Posterior vena cava (tissue), 2 donors: ENCODE results near the gene FAM171A2. TPM values are rescaled to one million over a fixed set of nuclear protein-coding genes. Genes with fewer than 3 reads are reported as not detected.
"Not testable (repeated sequence)": the region's sequence is repeated elsewhere in the genome, so short reads cannot be mapped to it uniquely, and the experiment has no call there.

ENCODE experiments used
- DNase-seq: peaks from one replicate; pipeline ENCODE4 v3.0.0-alpha.2; 2020; ENCODE audit warnings: low spot score
- intact Hi-C, 2 donors: fragments of 100-400 bp; cut with DNase I; formaldehyde crosslinking; loops; one replicate each; pipeline versions ENCODE4 v1.14.1 to v1.14.2; 2022 to 2023
- long read RNA-seq, 2 donors: library from polyadenylated mRNA; unstranded; transcript quantifications; one replicate each; pipeline ENCODE4 v2.0.0, GENCODE V29; 2020 to 2021
- total RNA-seq, 2 donors: library from RNA; stranded (reverse); fragmentation: NEBNext Ultra II Directional; extraction: Animal tissue kit (Norgen Biotek cat#: 25700); gene quantifications; one replicate each; pipeline ENCODE4 v1.2.1, GENCODE V29; 2021
- donor health status: DM: yes; HTN: yes; CAD: no.
- donor health status: DM: yes; HTN: yes; CAD: no.

Gene FAM171A2
- total RNA-seq: under 1 TPM; 0.43 to 0.69 TPM
- long read RNA-seq, donor 1: 0 reads
- long read RNA-seq, donor 2: 0 reads

- intact Hi-C loops: no loop called here
- no peak for DNase-seq
Observed at GRCh38 chr17:44363613-44364159, at the start of gene FAM171A2. TSS of gene FAM171A2 (minus strand) at chr17:44363853. CDS start at chr17:44363714, 139 bp downstream.

- intact Hi-C loops: loop anchor here in 1 of 2 donors (10.0 kb wide), 1 partner anchor 95 kb away; the partner anchor contains the start of gene GPATCH8
Observed at GRCh38 chr17:44409309-44410028, 45.8 kb upstream of the FAM171A2 start.

GRCh38 chr17:44408786-44409185, 45.1 kb upstream of the FAM171A2 start:
- DNase-seq: no peak
- intact Hi-C loops: loop anchor here in 1 of 2 donors (10.0 kb wide), 1 partner anchor 96 kb away; the partner anchor contains the start of gene GPATCH8

More at GRCh38 chr17:44409309-44410028, 45.8 kb upstream of the FAM171A2 start:
- DNase-seq: no peak

DNA sequence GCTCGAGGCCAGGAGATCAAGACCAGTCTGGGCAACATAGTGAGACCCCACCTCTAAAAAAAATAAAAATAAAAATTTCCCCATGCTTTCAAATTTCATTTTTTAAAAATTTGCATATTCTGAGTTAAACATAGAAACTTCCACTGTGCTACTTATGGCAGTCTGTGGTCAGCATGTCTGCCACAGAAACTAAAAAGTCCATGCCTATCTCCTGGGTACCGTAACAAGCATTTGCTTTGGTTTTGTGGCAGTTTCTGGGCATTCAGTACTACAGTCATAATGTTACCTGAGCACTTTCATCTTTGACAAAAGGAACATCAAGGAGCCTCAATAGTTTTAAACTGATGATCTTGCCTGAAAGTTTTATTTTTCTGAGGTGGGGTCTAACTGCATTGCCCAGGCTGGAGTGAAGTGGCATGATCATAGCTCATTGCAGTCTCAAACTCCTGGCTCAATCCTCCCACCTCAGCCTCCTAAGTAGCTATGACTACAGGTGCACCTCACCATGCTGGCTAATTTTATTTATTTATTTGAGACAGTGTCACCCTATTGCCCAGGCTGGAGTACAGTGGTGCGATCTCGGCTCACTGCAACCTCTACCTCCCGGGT, 39.0 kb upstream of the FAM171A2 start:
- no peak for DNase-seq
- intact Hi-C loops: loop anchor here in 1 of 2 donors (10.0 kb wide), 1 partner anchor 102 kb away; the partner anchor contains the start of gene GPATCH8

GRCh38 chr17:44400226-44400847, 36.7 kb upstream of the FAM171A2 start:
- no peak for DNase-seq
- intact Hi-C loops: loop anchor here in 1 of 2 donors (10.0 kb wide), 1 partner anchor 104 kb away; the partner anchor contains the start of gene GPATCH8

DNA sequence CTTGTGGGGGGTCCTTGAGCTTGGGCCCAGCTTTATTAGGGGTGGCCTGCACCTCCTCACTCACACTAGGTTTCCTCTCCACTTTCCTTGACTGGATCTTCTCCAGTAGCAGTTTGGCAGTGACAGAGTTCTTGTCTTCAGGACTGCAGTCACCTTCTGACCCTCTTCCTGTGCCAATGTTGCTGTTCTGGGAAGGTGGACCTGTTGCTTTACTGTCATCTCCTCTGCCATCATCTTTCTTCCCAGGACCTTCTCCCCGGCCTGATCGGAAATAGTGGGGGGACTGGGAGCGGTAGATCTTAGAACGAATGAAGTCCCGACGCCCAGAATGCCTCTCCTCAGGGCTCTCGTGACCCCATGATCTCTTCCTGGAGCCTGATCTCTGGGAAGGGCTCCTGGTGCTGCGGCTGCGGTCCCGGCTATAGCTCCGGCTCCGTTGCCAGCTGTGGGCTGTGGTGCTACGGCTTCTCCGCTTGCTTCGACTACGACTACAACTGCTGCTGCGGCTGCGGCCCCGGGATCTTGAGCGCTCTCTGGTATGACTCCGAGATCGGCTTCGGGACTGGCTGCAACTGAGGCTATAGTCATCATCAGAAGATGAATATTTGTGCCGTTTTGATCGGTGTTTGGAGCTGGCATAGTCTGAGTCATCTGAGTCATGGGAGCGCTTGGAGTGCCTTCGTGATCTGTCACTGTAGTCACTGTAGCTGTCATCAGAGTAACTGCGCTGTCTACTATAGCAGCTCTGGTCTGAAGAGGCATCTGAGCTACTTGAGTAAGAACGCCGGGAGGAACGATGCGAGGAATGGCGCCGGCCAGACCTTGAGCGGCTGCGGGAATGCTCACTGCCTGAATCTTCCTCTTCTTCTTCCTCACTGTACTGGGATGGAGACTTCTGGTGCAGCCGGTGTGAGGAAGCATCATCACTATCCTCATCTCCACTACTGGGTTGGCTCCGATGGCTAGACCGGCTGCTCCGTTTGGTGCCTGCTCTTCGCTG, 35.3 kb upstream of the FAM171A2 start:
- DNase-seq: peak; percentile 59
- intact Hi-C loops: no loop called here

DNA sequence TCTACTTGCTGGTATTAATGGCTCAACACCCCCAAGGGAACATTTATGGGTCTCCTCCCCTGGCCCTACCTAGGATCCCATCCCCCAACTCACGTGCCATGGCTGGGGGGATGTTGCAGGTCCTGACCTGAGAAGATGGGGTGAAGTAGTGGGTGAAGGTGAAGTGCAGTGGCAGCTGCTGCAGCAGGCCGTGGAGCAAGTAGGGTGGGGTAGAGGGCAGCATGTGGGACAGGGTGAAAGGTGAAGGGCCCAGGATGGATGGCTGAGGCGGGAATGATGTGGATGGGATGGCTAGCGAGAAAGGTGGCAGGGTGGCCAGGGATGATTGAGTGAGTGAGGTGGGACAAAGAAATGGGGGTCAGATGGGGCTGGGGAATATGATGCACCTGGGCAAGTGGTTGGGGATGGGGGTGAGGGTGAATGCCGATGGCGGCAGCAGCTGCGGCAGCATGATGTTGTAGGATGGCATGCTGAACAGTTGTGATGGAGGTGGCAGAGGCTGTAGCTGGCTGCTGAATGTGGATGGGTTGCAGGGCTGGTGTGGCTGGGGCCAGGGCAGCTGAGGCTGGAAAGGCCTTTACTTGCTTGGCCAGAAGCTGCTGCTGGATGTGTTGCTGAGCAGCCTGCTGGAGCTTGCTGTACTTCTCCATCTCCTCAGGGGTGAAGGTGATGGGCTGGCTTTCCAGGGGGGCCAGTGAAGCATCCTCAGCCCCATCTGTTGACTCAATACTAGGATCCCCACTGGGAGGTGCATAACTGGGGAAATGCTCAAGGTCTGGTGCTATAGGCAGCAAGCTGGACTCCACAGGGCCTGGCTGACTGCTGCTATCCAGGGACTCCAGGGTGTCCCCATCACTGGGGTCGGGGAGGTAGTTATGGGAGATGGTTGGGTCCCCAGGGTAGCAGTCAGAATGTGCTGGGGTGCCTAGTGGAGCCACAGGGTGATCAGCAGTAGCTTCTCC, 34.1 kb upstream of the FAM171A2 start:
- intact Hi-C loops: no loop called here
- DNase-seq: peak; percentile 46

DNA sequence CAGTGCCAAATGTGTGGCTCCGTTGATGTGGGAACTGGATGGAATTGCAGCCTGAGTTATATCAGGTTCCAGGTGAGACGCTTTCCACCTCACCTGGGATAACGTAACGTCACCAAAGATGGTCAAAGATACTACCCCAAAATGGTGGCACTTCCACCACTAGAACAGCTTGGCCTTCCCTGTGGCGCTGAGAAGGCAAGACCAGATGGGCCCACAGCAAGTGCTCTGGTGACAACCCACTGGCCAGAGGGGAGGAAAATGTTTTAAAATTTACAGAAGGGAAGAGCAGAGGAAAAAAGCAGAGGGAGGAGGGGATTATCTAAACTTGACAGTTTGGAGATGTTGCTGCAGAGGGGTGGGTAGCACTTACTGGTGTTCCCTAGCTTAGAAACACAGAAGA, 33.3 kb upstream of the FAM171A2 start:
- peak; percentile 14 for DNase-seq
- intact Hi-C loops: no loop called here

- no peak for DNase-seq
- intact Hi-C loops: no loop called here
Observed at GRCh38 chr17:44394833-44395232, 31.2 kb upstream of the FAM171A2 start.

DNA sequence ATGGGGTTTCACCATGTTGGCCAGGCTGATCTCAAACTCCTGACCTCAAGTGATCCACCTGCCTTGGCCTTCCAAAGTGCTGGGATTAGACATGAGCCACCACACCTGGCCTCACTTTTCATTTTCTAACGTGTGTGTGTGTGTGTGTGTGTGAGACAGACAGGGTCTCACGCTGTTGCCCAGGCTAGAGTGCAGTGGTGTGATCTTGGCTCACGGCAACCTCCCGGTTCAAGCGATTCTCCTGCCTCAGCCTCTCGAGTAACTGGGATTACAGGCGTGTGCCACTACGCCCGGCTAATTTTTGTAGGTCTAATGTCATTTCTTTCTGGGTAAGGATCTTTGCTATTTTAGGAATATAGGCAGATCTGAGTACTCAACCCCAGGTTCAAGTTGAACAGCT, 30.5 kb upstream of the FAM171A2 start:
- intact Hi-C loops: not testable (repeated sequence)
- DNase-seq: peak; percentile 32

DNA sequence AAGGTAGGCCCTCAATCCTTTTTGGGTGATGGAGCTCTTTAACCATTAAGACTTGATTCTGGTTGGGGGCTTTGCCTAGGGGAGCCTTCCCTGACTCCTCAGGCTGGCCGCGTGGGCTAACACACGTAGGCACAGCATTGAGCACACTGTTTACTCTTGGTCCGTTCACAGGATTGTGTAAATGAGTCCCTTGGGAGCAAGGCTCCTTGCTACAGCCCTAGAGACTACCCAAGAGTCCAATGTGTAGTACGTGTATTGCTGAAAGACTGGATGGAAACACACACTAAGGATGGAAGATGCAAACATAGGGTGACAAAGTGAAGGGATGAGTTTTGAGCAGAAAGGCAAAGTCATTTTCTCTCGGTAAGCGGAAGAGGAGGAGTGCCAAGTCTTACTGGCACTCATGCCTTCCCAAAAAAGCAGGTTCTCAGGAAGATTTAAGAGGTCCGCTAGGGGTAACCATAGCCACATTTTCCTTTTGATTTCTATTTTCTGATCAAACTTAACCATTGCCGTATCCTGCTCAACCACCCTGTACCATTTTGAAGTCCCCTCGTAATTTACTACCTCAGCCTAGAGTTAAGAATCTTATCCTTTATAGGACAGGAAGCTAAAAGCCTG, 26.7 kb upstream of the FAM171A2 start:
- intact Hi-C loops: no loop called here
- no peak for DNase-seq

DNA sequence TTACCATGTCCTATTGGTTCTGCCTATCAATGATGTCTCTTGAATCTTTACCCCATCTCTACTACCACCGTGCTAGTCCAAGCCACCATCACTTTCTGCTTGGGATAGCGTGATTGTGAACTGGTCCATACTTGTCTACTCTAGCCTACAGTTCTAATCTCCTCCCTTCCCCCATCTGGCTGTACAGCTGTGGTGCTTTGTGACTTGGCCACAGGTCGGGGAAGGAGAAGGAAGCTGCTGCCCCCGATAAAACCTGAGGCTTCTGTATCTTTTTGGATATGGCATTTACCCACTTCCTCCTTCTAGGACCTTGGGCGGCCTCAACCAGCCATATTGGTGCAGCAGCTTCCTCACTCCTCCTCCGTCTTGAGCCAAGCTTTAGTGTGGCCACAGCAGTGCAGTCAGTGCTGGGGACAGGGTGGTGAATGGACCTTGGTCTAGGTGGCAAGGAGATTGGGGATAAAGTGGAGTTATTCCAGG, 26.1 kb upstream of the FAM171A2 start:
- peak; percentile 41 for DNase-seq
- intact Hi-C loops: no loop called here

DNA sequence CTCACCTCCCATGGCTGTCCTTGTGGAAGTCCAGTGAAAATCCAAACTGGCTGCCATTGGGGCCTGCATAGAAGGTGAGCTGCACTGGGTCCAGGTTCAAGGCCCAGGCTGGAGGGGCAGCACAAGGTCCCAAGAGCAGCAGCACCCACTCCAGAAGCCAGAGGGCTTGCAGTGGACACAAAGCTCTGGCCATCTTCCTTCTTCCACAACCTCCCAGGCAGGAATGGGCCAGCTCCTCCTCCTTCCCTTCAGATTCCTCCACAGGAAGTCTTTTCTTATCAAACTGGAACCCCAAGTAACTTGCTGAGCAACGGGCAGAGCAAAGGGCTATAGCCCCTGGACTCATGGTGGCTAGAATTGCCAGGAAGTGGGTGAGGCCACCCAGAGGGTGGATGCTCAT, 25.6 kb upstream of the FAM171A2 start, which contains the start of gene ITGA2B:
TSS of gene ITGA2B (minus strand) at position 369 of the 400 bp plus-strand sequence. CDS start at position 193, 176 bp downstream.
- intact Hi-C loops: no loop called here

GRCh38 chr17:44387804-44388203, 24.2 kb upstream of the FAM171A2 start:
- intact Hi-C loops: no loop called here
- DNase-seq: no peak

More for the DNA sequence above, 25.6 kb upstream of the FAM171A2 start, which contains the start of gene ITGA2B:
- peak; percentile 38 for DNase-seq

- intact Hi-C loops: no loop called here
- DNase-seq: no peak
Observed at GRCh38 chr17:44386182-44386525, 22.5 kb upstream of the FAM171A2 start.

DNA sequence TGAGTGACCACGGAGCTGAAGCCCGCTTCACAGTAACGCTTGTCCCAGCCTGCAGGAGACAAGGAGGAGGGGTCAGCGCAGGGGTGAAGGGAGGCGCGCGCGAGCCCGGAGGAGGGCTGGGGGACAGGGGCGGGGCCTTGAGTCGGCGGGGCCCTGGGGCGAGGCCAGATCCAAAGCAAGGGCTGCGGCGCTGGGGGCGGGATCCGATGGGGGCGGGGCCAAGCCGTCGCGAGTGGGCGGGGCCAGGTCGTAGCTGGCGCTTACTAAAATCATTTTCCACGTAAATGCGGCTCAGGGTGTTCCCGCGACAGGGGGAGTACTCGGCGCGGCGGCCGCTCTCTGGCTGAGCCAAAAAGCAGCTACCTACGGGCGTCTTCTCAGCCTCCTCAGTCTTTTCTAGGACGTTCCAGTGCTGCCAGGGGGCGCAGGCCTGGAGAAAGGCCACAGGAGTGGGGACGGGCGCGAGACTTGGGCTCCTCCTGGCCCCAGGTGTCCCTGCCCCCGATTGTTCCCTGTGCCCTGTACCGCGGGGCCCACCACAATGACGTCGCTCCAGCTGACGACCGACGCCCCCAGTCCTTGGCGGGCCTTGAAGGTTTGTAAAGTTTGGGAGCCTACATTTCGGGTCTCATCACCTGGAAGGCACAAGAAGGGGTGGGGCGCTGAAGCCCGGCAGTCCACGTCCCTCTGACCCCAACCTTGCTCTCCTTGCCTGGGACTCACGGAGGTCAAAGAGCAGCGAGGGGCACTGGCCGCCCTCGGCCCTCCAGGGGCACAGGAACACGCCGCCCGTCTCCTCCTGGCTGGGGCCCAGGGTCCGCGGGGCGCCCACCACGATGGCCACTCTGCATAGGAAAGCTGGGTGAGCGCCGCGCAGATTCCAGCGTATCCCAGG, 21.9 kb upstream of the FAM171A2 start:
- DNase-seq: peak; percentile 91
- intact Hi-C loops: no loop called here
